GM13976 (cell line): ENCODE results near the gene TCF4.

Source experiments
- DNase-seq: peaks from one replicate; pipeline ENCODE4 v3.0.0; 2012; ENCODE audit warnings: low spot score
- in situ Hi-C: fragments of 300-500 bp; cut with MboI; formaldehyde crosslinking; loops from one replicate; pipeline ENCODE4 v1.12.0; 2022; ENCODE audit warnings: low sequenced_read_pairs, mixed read lengths, inconsistent platforms; ENCODE audit not compliant: unreplicated experiment
- TF ChIP-seq, protein P1 (sequence below): IDR thresholded peaks from 2 replicates; pipeline ENCODE4 v1.5.1; 2012; ENCODE audit warnings: borderline replicate concordance, mild to moderate bottlenecking; ENCODE audit not compliant: insufficient read depth; ENCODE audit errors: extremely low read depth, missing control alignments, control extremely low read depth

TCF4 gene

DNA sequence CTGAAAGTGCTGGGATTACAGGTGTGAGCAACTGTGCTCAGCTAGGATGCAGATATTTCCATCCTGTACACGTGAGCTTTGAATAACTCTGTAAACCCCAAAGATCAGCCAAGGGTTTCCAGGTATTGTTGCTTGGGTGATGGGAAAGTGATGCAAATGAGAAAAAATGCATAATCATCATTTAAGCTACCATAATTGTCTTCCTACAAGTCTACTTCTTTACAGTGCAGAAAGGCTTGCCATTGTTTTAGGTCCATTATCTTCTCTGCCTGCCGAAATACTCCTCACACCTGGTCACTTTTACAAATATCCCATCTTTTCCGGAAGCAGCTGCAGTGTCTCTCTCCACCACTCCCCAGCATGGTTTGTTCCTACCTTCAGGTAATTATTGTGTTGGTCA lies 368.9 kb downstream of the TCF4 start:
- in situ Hi-C loops: no loop called here
- TF ChIP-seq, protein P1, sequence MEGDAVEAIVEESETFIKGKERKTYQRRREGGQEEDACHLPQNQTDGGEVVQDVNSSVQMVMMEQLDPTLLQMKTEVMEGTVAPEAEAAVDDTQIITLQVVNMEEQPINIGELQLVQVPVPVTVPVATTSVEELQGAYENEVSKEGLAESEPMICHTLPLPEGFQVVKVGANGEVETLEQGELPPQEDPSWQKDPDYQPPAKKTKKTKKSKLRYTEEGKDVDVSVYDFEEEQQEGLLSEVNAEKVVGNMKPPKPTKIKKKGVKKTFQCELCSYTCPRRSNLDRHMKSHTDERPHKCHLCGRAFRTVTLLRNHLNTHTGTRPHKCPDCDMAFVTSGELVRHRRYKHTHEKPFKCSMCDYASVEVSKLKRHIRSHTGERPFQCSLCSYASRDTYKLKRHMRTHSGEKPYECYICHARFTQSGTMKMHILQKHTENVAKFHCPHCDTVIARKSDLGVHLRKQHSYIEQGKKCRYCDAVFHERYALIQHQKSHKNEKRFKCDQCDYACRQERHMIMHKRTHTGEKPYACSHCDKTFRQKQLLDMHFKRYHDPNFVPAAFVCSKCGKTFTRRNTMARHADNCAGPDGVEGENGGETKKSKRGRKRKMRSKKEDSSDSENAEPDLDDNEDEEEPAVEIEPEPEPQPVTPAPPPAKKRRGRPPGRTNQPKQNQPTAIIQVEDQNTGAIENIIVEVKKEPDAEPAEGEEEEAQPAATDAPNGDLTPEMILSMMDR: no peak
- no peak for DNase-seq

GRCh38 chr18:55214969-55215368 lies 373.0 kb downstream of the TCF4 start:
- no peak for DNase-seq
- in situ Hi-C loops: no loop called here
- TF ChIP-seq, protein P1: no peak

GRCh38 chr18:55214534-55214933 lies 373.5 kb downstream of the TCF4 start:
- in situ Hi-C loops: no loop called here
- DNase-seq: no peak
- TF ChIP-seq, protein P1: no peak

DNA sequence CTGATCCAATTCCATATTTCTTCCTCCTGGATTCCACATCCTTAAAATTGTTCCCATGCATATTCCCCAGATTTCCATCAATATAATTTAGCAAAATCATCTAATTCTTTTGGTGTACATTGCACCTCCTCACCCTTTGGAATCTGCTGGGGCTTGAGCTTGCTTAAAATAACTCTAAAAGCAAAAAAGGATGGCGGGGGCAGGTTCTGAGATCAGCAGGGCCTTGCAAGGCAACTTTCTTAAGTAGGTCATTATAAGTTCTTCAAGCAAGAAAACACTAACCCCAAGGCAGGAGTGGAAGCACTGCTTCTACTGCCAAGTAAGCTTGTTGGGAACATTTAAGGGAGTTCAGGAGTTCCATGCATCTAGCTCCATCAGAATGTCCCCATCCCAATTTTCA lies 374.4 kb downstream of the TCF4 start:
- in situ Hi-C loops: no loop called here
- DNase-seq: no peak
- TF ChIP-seq, protein P1: no peak

DNA sequence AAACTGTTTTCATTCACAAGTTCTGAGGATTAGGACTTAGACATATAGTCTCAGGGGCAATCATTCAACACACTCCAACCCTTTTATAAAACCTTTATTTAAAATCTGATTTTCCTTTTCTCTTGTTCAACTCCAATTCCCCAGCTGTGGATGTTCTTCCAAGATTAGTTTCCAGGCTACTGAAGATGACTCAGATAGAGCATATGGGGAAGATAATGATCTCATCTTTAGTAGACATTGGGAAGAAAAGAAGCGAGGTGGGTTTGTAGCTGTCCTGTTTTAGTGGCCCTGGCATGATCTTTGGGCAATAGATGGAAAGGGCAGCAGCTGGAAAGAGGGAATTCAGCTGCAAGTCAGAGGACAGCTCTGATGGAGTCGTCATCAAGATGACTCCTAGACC lies 381.1 kb downstream of the TCF4 start:
- no peak for DNase-seq
- TF ChIP-seq, protein P1: no peak
- in situ Hi-C loops: no loop called here

DNA sequence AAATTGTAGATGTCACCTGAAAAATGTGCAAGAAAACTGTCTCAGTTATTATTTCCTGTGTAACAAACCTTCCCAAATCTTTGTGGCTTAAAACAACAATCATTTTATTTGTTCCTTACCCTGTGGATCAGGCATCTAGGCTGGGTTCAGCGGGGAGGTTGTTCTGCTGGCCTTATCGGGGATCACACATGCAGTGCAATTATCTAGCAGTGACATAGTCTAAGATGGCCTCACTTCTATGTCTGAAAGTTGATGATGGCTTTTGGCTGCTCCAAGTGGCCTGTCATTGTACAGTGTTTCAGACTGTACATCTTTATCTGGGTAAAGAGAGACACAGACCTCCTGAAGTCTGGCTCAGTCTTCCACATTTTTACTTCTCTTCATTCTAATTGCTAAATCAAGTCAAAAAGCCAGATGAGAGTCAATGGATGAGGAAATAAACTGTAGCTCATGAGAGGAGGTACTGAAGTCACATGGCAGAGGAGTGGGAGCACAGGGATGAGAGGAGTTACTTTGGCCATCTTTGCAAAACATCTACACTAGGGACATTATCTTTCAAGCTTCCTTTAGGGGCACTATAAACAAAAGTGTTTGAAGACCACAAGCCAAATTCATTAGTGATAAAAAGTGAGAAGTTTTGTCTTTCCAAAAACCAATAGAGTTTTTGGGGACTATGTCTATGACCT lies 385.6 kb downstream of the TCF4 start:
- in situ Hi-C loops: no loop called here
- TF ChIP-seq, protein P1: no peak

More for the DNA sequence above, 385.6 kb downstream of the TCF4 start:
- DNase-seq: no peak
